NCI-H2107 (cell line): ENCODE measurements around the gene PHOSPHO1.
"Not testable (repeated sequence)": the region's sequence is repeated elsewhere in the genome, so short reads cannot be mapped to it uniquely, and the experiment has no call there.

Experiments
- DNase-seq: peaks from one replicate; lab custom pipeline; 2025; lab: John Stamatoyannopoulos, UW

PHOSPHO1 gene

DNA sequence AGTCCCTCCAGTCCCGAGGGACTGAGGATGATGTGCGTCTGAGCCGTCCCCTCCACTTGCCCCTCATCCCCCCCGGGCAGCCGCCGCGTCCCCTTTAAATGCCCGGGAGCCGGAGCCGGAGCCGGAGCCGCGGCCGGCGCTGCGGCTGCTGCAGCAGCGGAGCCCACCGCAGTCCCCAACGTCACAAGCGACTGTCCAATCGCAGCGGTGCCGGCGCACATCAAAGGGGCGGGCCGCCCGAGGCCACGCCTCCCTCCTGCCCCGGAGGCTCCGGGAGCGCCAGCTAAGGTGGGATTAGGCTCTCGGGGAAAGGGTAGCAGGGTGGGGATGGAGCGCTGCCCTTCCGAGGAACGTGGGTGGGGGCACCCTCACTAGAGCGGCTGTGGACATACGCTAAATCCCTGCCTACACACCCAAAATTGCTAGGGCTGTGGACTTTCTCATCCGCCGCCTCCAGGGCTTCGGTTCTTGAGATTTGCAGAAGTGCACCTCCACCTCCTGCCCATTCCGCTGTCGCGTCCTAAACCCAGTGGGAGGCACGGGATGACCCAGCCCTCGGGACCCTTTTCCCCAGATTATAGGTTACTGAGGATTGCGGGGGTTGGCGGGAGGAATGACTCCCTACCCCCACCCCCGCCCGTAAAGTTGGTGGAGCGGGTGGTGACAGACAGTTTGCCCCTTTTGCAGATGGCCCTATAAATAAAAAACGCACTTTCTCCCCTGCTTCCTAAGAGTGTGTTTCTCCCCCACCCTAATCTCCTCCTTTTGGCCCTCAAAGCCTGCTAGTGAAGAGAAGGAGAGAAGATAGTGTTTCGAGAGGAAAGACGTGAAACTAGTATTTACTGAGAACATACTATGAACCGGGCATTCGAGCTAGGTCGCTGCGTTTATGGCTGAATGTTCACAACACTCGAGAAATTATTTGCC is at the start of gene PHOSPHO1:
Gene PHOSPHO1 (minus strand): TSS at position 152 of the 927 bp plus-strand sequence. CDS start 4,096 bp downstream, outside the sequence.
- no peak for DNase-seq

DNA sequence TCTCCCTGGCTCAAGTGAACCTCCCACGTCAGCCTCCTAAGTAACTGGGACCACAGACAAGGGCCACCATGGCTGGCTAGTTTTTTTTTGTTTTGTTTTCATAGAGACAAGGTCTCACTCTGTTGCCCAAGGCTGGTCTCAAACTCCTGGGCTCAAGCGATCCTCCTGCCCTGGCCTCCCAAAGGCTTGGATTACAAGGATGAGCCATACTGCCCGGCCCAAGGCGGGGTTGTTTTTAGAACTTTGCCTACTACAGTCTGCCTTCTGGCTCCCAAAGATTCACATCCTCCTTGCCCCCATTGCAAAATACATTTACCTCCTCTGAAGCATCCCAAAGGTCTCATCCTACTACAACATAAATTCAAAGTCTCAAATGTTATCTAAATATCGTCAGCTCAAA is 49.5 kb upstream of the PHOSPHO1 start:
- DNase-seq, result no peak

DNA sequence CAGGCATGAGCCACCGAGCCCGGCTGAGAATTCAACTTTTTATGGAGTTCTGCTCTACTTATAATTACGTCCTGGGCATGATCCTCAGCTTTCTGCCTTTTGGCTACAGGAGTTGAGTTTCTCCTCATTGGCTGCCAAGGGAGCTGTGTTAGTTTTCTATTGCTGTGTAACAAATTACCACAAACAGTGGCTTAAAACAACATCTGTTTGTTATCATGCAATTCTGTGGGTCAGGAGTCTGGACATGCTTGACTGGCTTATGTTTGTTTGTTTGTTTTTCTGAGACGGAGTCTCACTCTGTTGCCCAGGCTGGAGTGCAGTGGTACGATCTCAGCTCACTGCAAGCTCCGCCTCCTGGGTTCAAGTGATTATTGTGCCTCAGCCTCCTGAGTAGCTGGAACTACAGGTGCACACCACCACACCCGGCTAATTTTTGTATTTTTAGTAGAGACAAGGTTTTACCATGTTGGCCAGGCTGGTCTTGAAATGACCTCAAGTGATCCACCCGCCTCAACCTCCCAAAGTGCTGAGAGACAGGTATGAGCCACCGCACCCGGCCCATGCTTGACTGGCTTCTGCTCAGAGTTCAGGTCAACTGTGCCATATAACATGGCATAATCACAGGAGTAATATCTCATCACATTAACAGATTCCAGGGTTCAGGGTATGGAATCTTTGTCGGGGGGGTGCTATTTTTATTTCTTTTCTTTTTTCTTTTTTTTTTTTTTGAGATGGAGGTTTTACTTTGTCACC is 48.9 kb upstream of the PHOSPHO1 start:
- not testable (repeated sequence) for DNase-seq

DNA sequence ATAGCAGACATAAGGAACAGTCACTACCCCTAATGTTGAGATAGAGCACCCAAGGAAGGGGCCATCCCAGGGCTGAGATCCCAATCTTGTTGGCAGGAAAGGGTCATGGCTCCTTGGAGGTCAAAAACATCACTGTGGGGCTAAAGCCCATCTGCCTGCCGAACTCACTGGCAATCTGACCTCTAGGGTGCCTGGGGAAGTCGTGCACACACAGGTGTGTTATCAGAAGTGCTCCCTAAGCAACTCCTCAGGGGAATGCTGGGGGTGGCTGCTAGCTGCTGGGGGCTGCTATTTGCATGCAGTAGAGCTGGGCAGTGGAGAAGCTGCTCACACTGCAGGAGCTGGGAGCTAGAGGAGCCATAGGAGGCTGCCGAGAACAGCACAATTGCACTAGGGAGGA is 47.5 kb upstream of the PHOSPHO1 start:
- DNase-seq, result no peak

- DNase-seq, result no peak
Measured at GRCh38 chr17:49277638-49278037, 47.1 kb upstream of the PHOSPHO1 start.

- not testable (repeated sequence) for DNase-seq
Measured at GRCh38 chr17:49275981-49276380, 45.4 kb upstream of the PHOSPHO1 start.

GRCh38 chr17:49269356-49269755 is 38.8 kb upstream of the PHOSPHO1 start:
- DNase-seq, result no peak

DNA sequence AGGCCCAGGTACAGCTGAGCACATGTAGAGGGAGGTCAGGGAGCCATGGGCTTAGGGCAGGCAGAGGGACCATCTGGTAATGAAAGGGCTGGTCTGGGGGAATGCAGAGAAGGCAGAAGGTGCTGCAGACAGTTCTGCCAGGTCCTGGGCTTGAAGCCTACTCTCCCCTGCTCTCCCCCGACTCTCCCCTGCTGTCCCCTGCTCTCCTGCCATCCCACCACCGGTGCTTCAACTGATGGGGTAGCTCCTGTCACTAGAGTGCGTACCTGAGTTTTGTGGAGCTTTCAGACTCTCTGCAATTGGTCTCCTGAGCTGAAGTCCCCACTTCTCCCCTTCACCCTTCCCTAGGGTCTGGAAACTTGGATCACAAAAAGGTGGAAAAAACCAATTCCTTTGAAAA is 37.3 kb upstream of the PHOSPHO1 start:
- DNase-seq, result no peak

- DNase-seq, result no peak
Measured at GRCh38 chr17:49266233-49266632, 35.6 kb upstream of the PHOSPHO1 start.

GRCh38 chr17:49261540-49261939 is 31.0 kb upstream of the PHOSPHO1 start:
- DNase-seq, result not testable (repeated sequence)

GRCh38 chr17:49260817-49261291 is 30.3 kb upstream of the PHOSPHO1 start:
- no peak for DNase-seq

DNA sequence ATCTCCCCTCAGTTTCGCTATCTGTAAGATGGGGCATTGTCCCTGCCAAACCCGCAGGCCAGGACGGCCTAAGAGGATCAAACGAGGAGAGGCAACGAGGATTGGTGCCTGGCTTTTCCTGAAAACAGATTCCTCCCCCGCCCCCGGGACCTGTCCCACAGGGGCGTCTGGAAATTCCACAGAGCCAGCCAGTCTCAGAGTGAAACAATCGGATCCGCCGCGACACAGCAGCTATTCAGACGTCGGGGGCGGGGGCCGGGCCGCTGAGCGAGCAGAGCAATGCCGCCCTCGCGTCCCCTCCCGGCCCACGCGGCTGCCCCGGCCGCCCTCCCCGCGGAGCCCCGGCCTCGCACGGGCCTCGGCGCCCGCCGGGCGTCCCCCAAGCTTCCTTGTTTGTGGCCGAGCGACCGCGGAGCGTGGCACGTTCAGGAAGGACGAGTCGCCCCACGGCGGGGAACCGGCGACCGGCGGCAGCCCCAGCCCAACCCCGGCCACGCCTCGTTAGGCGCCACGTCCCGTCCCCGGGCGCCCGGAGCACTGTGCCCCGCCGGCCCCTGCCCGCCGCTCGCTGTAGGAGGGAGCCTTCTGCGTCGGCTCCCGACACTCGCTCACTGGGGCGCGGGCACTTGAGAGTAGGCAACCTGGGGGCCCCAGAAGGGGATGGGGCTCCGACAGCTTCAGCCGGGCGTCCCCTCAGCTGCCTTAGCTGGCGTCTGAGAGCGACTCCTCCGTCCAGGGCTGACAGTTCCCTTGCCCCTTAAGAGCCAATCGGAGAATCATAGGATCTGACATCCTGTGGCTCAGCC is 29.6 kb upstream of the PHOSPHO1 start:
- DNase-seq, result no peak

DNA sequence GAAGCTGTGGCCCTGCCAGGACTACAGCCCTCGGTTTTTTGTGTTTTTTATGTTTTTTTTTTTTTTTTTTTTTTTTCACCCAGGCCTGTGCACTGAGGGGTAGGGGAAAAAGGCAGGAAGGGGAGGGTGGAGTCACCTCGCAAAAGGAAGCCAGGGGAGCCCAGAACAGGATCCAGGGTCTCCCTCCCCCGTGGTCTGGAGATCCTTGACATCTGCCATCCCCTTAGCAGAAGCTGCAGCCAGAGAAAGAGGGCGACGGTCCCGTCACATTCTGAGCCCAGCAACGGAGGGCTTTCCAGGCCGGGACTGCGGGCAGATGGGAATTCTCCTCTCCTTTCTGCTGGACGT is 29.1 kb upstream of the PHOSPHO1 start:
- DNase-seq, result no peak

GRCh38 chr17:49258394-49258793 is 27.8 kb upstream of the PHOSPHO1 start:
- DNase-seq, result no peak

DNA sequence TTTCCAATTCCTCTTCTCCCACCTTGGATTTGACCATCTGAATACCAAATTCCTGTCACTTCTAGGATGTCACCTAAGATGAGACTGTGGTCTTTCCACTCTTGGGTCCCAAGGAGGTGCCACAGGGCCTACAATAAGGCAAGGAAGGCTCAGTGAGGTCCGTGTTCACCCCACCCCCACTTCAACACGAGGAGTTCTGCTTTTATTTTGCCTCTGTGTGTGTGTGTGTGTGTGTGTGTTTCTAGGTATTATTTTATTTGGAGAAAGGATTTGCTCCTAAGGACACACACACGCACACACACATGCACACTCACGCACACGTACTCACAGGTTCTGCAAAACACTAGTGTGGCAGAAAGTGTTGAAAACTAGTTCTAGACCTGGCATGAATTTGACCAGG is 24.5 kb upstream of the PHOSPHO1 start:
- DNase-seq, result no peak

GRCh38 chr17:49254066-49254465 is 23.5 kb upstream of the PHOSPHO1 start:
- no peak for DNase-seq

- no peak for DNase-seq
Measured at GRCh38 chr17:49252148-49252695, 21.6 kb upstream of the PHOSPHO1 start.

- no peak for DNase-seq
Measured at GRCh38 chr17:49249890-49250522, 19.4 kb upstream of the PHOSPHO1 start.

GRCh38 chr17:49249292-49249794 is 18.8 kb upstream of the PHOSPHO1 start:
- DNase-seq, result no peak

DNA sequence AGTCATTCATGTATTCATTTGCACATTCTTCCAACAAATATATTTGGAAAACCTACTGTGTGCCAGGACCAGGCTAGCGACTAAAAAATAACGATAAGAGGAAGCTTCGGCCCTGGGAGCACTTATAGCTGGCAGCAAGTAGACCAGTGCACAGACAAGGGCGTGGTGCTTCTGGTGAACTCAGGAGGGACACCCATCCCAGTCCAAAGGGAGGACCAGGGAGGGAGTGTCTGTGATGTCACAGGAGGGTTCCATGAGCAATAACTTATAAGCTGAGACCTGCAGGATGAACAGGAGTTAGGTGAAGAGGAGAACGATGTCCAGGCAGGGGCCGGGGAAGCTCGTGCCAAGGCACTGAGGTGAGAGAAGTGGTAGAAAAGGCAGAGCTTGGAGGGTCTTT is 17.4 kb upstream of the PHOSPHO1 start:
- DNase-seq, result no peak

DNA sequence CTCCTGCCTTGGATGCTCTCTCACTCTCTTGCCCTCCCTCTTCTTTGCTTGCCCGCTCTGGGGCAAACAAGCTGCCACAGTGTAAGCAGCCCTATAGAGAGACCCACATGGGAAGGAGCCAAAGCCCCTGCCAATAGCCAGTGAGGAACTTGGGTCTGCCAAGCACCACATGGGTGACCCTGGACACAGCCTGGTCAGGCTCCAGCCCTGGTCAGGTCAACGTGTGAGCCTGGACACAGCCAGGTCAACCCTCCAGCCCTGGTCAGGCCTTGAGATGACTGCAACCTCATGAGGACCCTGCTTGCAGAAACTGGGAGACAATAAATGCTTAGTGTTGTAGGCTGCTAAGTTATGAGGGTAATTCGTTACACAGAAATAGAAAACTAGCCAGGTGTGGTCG is 14.3 kb upstream of the PHOSPHO1 start:
- DNase-seq, result no peak
